Glutamatergic neuron (in vitro differentiated cells): ENCODE measurements around the gene TRMT1. TPM values are rescaled to one million over a fixed set of nuclear protein-coding genes. Genes with fewer than 3 reads are reported as not detected.
"Not testable (repeated sequence)": the region's sequence is repeated elsewhere in the genome, so short reads cannot be mapped to it uniquely, and the experiment has no call there.

ENCODE experiments used
- DNase-seq: peaks from one replicate; pipeline ENCODE4 v3.0.0; 2022
- H3K27ac Mint-ChIP-seq: one replicate; pipeline ENCODE4 v1.8.0; 2020; ENCODE audit warnings: mild to moderate bottlenecking, mixed read lengths, inconsistent platforms; ENCODE audit not compliant: unreplicated experiment
- H3K27me3 Mint-ChIP-seq: one replicate; pipeline ENCODE4 v1.8.0; 2020; ENCODE audit warnings: mild to moderate bottlenecking, moderate library complexity, mixed read lengths, inconsistent platforms; ENCODE audit not compliant: unreplicated experiment
- H3K36me3 Mint-ChIP-seq: one replicate; pipeline ENCODE4 v1.8.0; 2020; ENCODE audit warnings: mild to moderate bottlenecking, mixed read lengths, inconsistent platforms; ENCODE audit not compliant: unreplicated experiment
- H3K4me1 Mint-ChIP-seq: one replicate; pipeline ENCODE4 v1.8.0; 2020; ENCODE audit warnings: mild to moderate bottlenecking, low read depth, mixed read lengths, inconsistent platforms; ENCODE audit not compliant: unreplicated experiment
- H3K4me3 Mint-ChIP-seq: one replicate; pipeline ENCODE4 v1.8.0; 2020; ENCODE audit warnings: mild to moderate bottlenecking, mixed read lengths, inconsistent platforms; ENCODE audit not compliant: unreplicated experiment
- H3K9me3 Mint-ChIP-seq: one replicate; pipeline ENCODE4 v1.8.0; 2020; ENCODE audit warnings: mild to moderate bottlenecking, moderate library complexity, mixed read lengths, inconsistent platforms; ENCODE audit not compliant: unreplicated experiment
- CTCF ChIP-seq: fragments of 200-600 bp; sonication (generic); IDR thresholded peaks from one replicate; pipeline ENCODE4 v1.5.0; 2021; ENCODE audit not compliant: partially characterized antibody, unreplicated experiment
- total RNA-seq: library from RNA; stranded (reverse); fragmentation: NEBNext Ultra II Directional; extraction: Animal tissue kit (Norgen Biotek cat#: 25700); gene quantifications from one replicate; pipeline ENCODE4 v1.2.1, GENCODE V29; 2021; ENCODE audit not compliant: unreplicated experiment

TRMT1 gene
- total RNA-seq, 1 donor from 2014 or later: 29.2 TPM

- DNase-seq: peak; percentile 89
- Mint-ChIP-seq H3K27me3 (peaks cover 30% of the 10 kb centered on the region), H3K4me3 (peak within 1 kb of the TSS; percentile 97), H3K36me3 (no peaks in the 10 kb centered on the region), H3K9me3 (peaks cover 31% of the 10 kb centered on the region), H3K4me1 (peaks cover 4% of the 10 kb centered on the region), H3K27ac (peak within 1 kb of the TSS; percentile 92)
- peak; percentile 52 for TF ChIP-seq CTCF
Measured at GRCh38 chr19:13150187-13150930, 33.8 kb upstream of the TRMT1 start, which contains the start of the genes IER2 and STX10. TSS of gene IER2 (plus strand) at chr19:13150411. CDS start at chr19:13153187, 2,776 bp downstream. TSS of gene STX10 (minus strand) at chr19:13150375. CDS start at chr19:13150173, 202 bp downstream.

- Mint-ChIP-seq H3K9me3 (peaks cover 25% of the 10 kb centered on the region), H3K36me3 (no peaks in the 10 kb centered on the region), H3K4me3 (peak overlapping the region; percentile 97), H3K27me3 (peaks cover 24% of the 10 kb centered on the region), H3K27ac (no peak overlapping the region), H3K4me1 (peaks cover 2% of the 10 kb centered on the region)
- DNase-seq: peak; percentile 79
- TF ChIP-seq CTCF: no peak
Measured at GRCh38 chr19:13149628-13150186, 33.2 kb upstream of the TRMT1 start.

- Mint-ChIP-seq H3K4me3 (peak overlapping the region; percentile 94), H3K27me3 (peaks cover 21% of the 10 kb centered on the region), H3K9me3 (peaks cover 20% of the 10 kb centered on the region)
- not testable (repeated sequence) for H3K4me1 Mint-ChIP-seq, H3K36me3 Mint-ChIP-seq, DNase-seq, H3K27ac Mint-ChIP-seq
Measured at GRCh38 chr19:13149173-13149627, 32.7 kb upstream of the TRMT1 start.

GRCh38 chr19:13146763-13147563, 30.4 kb upstream of the TRMT1 start:
- TF ChIP-seq CTCF: no peak
- Mint-ChIP-seq H3K9me3 (peaks cover 10% of the 10 kb centered on the region), H3K27ac (no peak overlapping the region), H3K27me3 (peaks cover 9% of the 10 kb centered on the region), H3K4me3 (peak overlapping the region; percentile 28), H3K36me3 (no peaks in the 10 kb centered on the region), H3K4me1 (peaks cover 2% of the 10 kb centered on the region)
- DNase-seq: no peak

GRCh38 chr19:13139633-13140311, 23.2 kb upstream of the TRMT1 start:
- DNase-seq: no peak
- peaks cover 4% of the 10 kb centered on the region for H3K9me3 Mint-ChIP-seq
- no peaks in the 10 kb centered on the region for H3K27me3 Mint-ChIP-seq
- H3K36me3 Mint-ChIP-seq: no peaks in the 10 kb centered on the region
- H3K4me1 Mint-ChIP-seq: peaks cover 4% of the 10 kb centered on the region
- peak overlapping the region; percentile 58 for H3K4me3 Mint-ChIP-seq
- H3K27ac Mint-ChIP-seq: peak overlapping the region; percentile 62
- no peak for TF ChIP-seq CTCF
